NCI-H146 treated with DMSO at 0.1 percent for 48 hours (cell line): ENCODE data around the gene SLC25A26.

Experiments
- DNase-seq: peaks from one replicate; lab custom pipeline; 2025; ENCODE audit not compliant: unreplicated experiment; lab: John Stamatoyannopoulos, UW

Gene SLC25A26

DNA sequence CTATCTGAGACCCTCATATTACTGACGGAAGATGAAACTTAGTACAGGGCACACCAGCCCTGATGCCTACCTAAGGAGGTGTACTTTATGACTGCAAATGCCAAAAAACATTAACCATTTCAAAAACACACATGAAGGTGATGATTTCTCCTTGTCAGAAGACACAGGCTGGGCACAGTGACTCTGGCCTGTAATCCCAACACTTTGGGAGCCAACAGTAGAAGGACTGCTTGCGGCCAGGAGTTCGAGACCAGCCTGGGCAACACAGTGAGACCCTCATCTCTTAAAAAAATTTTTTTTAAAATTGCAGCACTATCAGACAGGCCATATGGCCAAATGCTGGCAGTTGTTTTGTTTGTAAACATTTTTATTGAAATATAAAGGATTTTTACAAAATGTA, 206.6 kb downstream of the SLC25A26 start:
- DNase-seq, result no peak

GRCh38 chr3:66427951-66428474, 207.2 kb downstream of the SLC25A26 start:
- no peak for DNase-seq
